ENCODE results near the gene DISC1. TPM values are rescaled to one million over a fixed set of nuclear protein-coding genes. Genes with fewer than 3 reads are reported as not detected.

The DISC1 gene
- total and polyA plus RNA-seq, 2 of the 13 experiments (the other 11 are each of a cell fraction or from before 2014, with no cell fraction given), result 4.2 to 4.6 TPM

DNA sequence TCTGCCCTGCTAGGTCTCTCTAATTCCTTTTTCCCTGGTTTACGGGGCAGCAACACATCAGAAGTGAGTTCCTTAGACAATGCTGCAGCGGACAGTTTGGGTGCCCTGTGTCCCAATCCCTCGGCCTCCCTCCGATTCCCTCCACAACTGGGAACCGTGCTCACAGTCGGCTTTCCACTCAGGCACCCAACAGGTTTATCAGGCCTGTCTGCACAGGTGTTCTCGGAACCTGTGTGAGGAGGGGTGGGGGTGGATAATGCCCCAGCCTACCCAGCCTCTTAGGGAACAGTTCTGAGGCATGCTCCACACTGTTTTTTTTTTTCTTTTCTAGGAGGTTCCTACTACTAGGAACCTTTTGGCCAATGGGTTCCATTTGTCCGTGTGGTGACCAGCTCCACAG is 131.2 kb downstream of the DISC1 start:
- peaks cover 0 to 4% of the 10 kb centered on the region in 2 experiments; a peak in 2 of 5 replicates for H3K36me3 ChIP-seq (replicated peaks in 1 of 2; ENCODE audit: control insufficient read depth in 1 of 2, insufficient read depth in 2 of 2, low read length in 2 of 2)
- in situ Hi-C loops (cut with HindIII; ENCODE audit: extremely low pct_ligation_motif_present, low pct_unique_long_range_greater_than_20kb) (loop anchor here (25.0 kb wide), 1 partner anchor 1480 kb away; no protein-coding TSS in a partner anchor), intact Hi-C loops (cut with micrococcal nuclease; ENCODE audit: unreplicated experiment) (loop anchor here (1.0 kb wide), 1 partner anchor 49 kb away; no protein-coding TSS in a partner anchor)
- WGBS (ENCODE audit: low lambda C conversion rate), result 95% methylated on average over 8 of the region's 8 CpGs
- H3K27ac ChIP-seq (ENCODE audit: extremely low read length, insufficient read depth, low read length), result no peak overlapping the region
- H2AFZ ChIP-seq (ENCODE audit: low read length), result no peak overlapping the region
- no peak for TF ChIP-seq SCMH1 (CRISPR knock-in tag; IDR thresholded peaks at IDR 0.05; ENCODE audit: borderline replicate concordance)
- no peak for TF ChIP-seq RBAK (CRISPR knock-in tag; IDR thresholded peaks at IDR 0.05)
- no peak for TF ChIP-seq SMC3 (IDR thresholded peaks at IDR 0.05; ENCODE audit: low read length)
- TF ChIP-seq, protein P1, sequence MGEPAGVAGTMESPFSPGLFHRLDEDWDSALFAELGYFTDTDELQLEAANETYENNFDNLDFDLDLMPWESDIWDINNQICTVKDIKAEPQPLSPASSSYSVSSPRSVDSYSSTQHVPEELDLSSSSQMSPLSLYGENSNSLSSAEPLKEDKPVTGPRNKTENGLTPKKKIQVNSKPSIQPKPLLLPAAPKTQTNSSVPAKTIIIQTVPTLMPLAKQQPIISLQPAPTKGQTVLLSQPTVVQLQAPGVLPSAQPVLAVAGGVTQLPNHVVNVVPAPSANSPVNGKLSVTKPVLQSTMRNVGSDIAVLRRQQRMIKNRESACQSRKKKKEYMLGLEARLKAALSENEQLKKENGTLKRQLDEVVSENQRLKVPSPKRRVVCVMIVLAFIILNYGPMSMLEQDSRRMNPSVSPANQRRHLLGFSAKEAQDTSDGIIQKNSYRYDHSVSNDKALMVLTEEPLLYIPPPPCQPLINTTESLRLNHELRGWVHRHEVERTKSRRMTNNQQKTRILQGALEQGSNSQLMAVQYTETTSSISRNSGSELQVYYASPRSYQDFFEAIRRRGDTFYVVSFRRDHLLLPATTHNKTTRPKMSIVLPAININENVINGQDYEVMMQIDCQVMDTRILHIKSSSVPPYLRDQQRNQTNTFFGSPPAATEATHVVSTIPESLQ (CRISPR knock-in tag; conservative IDR thresholded peaks at IDR 0.05), result no peak
- no peak for TF ChIP-seq FLYWCH1 (CRISPR knock-in tag; IDR thresholded peaks at IDR 0.05)
- no peak for TF ChIP-seq RELA (CRISPR knock-in tag; IDR thresholded peaks at IDR 0.05)
- TF ChIP-seq UBTF (CRISPR knock-in tag; IDR thresholded peaks at IDR 0.05), result no peak
- no peak for TF ChIP-seq ZNF263 (CRISPR knock-in tag; IDR thresholded peaks at IDR 0.05)
- TF ChIP-seq HOMEZ (CRISPR knock-in tag; IDR thresholded peaks at IDR 0.05; ENCODE audit: low read depth), result no peak
- TF ChIP-seq, protein P2, sequence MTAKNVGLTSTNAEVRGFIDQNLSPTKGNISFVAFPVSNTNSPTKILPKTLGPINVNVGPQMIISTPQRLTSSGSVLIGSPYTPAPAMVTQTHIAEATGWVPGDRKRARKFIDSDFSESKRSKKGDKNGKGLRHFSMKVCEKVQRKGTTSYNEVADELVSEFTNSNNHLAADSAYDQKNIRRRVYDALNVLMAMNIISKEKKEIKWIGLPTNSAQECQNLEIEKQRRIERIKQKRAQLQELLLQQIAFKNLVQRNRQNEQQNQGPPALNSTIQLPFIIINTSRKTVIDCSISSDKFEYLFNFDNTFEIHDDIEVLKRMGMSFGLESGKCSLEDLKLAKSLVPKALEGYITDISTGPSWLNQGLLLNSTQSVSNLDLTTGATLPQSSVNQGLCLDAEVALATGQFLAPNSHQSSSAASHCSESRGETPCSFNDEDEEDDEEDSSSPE (CRISPR knock-in tag; IDR thresholded peaks at IDR 0.05), result no peak
- TF ChIP-seq FOXK1 (CRISPR knock-in tag; IDR thresholded peaks at IDR 0.05; ENCODE audit: borderline replicate concordance, low read depth), result no peak
- no peak for TF ChIP-seq ZC3H13 (CRISPR knock-in tag; IDR thresholded peaks at IDR 0.05)
- no peak overlapping the region for H3K4me2 ChIP-seq (ENCODE audit: low read depth, low read length)
- FAIRE-seq, result no peak
- ChIA-PET POLR2A (no interaction called here), CTCF (ENCODE audit: low intra/inter-chr PET ratio, low total read pairs) (interaction anchor here (1.0 to 1.8 kb wide), 2 partner anchors 49 to 174 kb away, joined by 4 to 5 read pairs; no protein-coding TSS in a partner anchor)
- H3K9ac ChIP-seq (ENCODE audit: insufficient read depth, low read depth, low read length), result no peak overlapping the region
- DNase-seq (ENCODE audit: low spot score), result no peak
- no TSS peak for BruUV-seq (replicated peaks)
- peaks cover 4% of the 10 kb centered on the region; the same call in 1 of the 2 replicates for H3K9me3 ChIP-seq (ENCODE audit: low read length)
- no peaks in the 10 kb centered on the region for H3K27me3 ChIP-seq (ENCODE audit: control insufficient read depth in 1 of 2, insufficient read depth in 2 of 2, low read length in 2 of 2)
- H3K4me3 ChIP-seq (replicated peaks in 1 of 3; ENCODE audit: insufficient read depth in 1 of 3, low read depth in 2 of 3, low read length in 3 of 3), result no peak overlapping the region
- no peaks in the 10 kb centered on the region for H3K4me1 ChIP-seq (ENCODE audit: insufficient read depth, low read length)
- ATAC-seq, result no peak
- no peaks in the 10 kb centered on the region for H4K20me1 ChIP-seq (ENCODE audit: insufficient read depth, low read length)
- H3K79me2 ChIP-seq (ENCODE audit: insufficient read depth, low read length), result no peaks in the 10 kb centered on the region
